ENCODE results near the gene NME8.

The NME8 gene

GRCh38 chr7:37943905-37944736 is 95.7 kb downstream of the NME8 start:
- peak; percentile 27 for DNase-seq

GRCh38 chr7:37944737-37945054 is 96.3 kb downstream of the NME8 start:
- no peak for DNase-seq

GRCh38 chr7:37945336-37945735 is 96.9 kb downstream of the NME8 start:
- no peak for DNase-seq

GRCh38 chr7:37947138-37947940 is 98.9 kb downstream of the NME8 start:
- no peak for DNase-seq

- no peak for DNase-seq
Measured at GRCh38 chr7:37947941-37948210, 99.5 kb downstream of the NME8 start.

All from NCI-H524 treated with DMSO at 0.1 percent for 48 hours (cell line).